Activated CD4-positive, CD25-positive, alpha-beta regulatory T cell treated with anti-CD3 and anti-CD28 coated beads, Interleukin-2, amount 50 U/mL, for 16 hours (primary cell): ENCODE results near the gene COL5A2.

Experiments
- DNase-seq: peaks from one replicate; pipeline ENCODE4 v3.0.0-alpha.2; 2020; ENCODE audit warnings: low read depth, low spot score

The COL5A2 gene

DNA sequence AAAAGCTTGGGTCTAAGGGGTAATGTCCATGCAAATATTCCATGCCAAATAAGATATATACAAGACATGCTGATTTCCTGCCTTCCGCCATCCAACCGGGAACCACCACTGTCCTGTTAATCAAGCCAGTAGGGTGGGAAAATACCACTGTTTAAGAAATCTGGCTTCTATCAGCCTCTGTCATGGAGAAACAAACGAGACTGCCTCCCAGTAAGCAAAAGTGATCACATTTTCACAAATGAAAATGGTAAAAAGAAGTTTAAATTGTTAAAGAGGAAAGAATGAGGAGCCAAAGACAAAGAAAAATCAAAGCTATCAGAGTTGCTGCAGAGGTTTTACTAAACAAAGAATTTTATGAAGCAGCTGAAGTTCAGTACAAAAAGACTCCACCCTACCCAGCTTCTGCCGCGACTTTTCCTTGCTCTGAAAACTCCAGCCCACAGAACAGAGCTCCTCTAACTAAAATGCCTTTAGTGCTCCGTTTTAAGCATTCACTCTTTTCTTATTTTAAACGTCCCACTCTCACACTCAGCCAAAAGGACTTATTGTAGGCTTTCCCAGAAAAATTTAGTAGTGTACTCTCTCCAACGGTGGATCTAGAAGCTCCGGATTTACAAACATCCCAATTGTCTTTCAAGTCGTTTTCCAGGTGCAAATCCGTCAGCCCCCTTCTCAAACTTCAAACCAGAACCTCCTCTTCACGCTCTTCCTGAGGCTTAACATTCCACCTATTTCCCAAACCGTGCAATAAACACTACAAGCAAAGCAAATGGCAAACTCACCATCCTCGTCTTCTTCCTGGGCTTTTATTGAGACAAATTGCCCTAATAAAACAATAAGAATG is 613 bp downstream of the COL5A2 start:
- DNase-seq, result no peak

GRCh38 chr2:189178054-189178453 is 1.5 kb downstream of the COL5A2 start:
- no peak for DNase-seq

GRCh38 chr2:189177251-189177840 is 2.2 kb downstream of the COL5A2 start:
- DNase-seq, result no peak

- no peak for DNase-seq
Observed at GRCh38 chr2:189176516-189176915, 3.0 kb downstream of the COL5A2 start.

DNA sequence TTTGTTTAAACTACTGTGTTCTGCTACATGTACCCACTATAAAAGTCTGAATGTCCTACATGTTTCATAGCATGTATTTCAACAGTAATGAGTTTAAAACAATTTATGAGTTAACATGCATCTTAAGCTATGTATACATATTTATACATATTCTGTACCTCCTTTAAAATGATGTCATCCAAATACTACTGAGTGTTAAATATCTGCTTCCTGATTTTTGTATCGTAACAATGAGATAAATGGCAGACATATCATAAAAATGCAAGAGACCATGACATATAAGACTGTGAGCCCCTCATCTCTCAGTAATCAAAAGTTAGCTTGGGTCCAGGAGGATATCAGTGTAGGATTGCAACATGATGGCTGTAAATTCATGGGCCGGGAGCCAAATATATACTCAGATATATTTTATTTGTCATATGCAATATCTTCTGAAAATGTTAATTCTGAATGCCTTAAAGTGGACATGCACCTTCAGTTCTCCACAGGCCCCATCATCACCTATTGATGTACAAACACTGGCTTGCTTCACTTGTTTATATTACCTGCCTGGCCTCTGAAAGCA is 3.6 kb downstream of the COL5A2 start:
- no peak for DNase-seq

- no peak for DNase-seq
Observed at GRCh38 chr2:189171956-189172609, 7.5 kb downstream of the COL5A2 start.

- DNase-seq, result no peak
Observed at GRCh38 chr2:189168856-189169499, 10.6 kb downstream of the COL5A2 start.

GRCh38 chr2:189165656-189166380 is 13.7 kb downstream of the COL5A2 start:
- DNase-seq, result no peak

GRCh38 chr2:189164746-189165145 is 14.8 kb downstream of the COL5A2 start:
- DNase-seq, result no peak

- DNase-seq, result no peak
Observed at GRCh38 chr2:189163889-189164288, 15.7 kb downstream of the COL5A2 start.

DNA sequence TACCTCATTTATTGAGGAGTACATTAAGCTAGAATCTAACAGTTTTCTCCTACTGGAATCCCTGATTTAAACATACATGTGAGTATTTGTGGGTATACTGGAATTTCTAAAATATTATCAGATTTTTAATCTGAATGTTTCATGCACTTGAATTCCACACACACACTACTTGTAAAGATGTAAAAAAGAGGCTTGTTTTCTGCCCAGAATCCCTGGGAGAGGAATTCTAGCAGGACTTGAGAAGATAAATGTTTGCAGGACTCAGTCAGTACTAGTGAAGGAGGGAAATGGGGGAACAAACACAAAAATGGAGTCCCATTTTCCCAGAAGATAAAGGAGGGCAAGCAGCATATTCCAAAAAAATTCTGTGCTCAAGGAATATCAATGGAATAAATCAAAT is 17.0 kb downstream of the COL5A2 start:
- no peak for DNase-seq

- DNase-seq, result no peak
Observed at GRCh38 chr2:189161894-189162293, 17.7 kb downstream of the COL5A2 start.

DNA sequence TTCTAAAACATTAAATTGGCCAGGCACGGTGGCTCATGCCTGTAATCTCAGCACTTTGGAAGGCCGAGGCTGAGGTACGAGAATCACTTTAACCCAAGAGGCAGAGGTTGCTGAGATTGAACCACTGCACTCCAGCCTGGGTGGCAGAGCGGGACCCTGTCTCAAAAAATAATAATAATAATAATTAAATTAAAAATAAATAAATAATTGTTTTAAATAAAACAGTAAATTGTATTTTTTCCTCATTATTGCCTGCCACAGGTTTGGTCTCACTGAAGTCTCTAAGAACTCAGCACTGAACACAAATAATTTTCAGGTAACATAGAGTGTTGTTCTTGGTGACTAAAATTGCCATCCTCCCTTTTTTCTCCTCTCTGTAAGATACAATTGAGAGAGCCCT is 19.8 kb downstream of the COL5A2 start:
- DNase-seq, result no peak

DNA sequence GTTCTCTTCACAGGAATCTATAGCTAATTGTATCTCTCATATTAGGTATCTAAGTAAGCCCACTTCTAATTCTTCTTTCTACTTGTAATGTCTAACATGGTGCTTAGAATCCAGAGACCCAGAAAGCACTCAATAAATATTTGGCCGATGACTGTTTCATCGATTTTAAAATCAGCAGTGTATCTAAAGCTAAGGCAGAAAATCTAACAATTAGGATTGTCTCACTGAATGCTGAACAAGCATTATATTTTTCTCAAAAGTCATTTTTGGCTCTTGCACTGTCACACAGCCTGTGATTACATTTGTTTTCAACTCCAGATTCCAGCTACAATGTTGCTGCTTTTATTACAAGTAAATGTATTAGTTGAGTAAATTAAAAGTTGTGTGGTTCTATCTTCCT is 20.3 kb downstream of the COL5A2 start:
- DNase-seq, result no peak

DNA sequence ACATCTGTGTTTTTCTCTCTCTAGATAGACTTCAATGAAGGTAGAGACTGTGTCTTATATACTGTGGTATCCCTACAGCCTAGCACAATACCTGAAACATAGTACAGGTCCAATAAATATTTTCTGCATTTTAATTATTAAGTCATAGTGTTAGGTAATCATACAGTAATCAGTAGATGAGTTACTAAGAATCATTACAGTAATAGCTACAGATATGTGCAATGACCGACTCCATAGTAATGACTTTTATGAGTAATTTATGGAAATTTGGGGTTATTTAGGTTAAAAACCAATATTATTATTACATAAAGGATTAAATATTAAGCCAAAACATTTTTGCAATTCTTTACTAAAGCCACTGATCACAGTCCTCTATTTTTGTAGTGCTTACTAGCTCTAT is 21.6 kb downstream of the COL5A2 start:
- DNase-seq, result no peak

DNA sequence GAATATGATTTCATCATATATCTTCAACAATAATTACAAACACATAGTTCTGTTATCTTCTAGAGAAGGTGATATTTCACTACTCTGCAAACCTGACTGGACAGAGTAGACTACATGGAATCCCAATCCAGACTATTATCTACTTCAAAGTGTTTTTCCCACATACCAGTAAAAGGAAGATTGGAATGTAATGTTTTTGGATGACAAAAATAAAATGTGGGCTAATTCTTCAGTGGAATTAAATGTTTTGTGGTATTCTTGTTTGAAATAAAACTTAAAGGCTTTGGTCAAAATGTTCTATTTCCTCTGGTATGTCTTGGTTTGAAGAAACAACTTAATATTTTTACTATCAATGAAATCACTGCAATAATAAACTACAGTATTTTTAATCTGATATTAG is 22.1 kb downstream of the COL5A2 start:
- DNase-seq, result no peak

GRCh38 chr2:189155795-189156194 is 23.8 kb downstream of the COL5A2 start:
- no peak for DNase-seq

- DNase-seq, result no peak
Observed at GRCh38 chr2:189153619-189154018, 25.9 kb downstream of the COL5A2 start.

GRCh38 chr2:189152483-189152882 is 27.1 kb downstream of the COL5A2 start:
- DNase-seq, result no peak

DNA sequence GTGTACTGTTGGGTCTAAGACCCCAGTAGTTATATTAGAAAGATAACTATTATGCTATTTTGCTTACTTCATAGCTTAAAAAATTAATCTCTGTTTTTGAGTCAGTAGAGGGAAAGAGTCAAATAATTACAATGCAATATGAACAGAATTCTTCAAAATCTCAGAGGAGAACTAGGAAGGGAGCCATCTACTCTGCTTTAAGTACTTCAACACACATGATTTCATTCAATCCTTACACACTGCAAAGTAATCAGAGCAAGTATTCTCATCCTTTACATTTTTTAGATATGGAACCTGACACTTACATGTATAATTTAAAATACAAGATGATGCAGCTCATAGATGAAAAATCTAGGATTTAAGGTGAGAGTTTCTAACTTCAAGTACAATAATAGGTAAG is 27.7 kb downstream of the COL5A2 start:
- no peak for DNase-seq

GRCh38 chr2:189150033-189150432 is 29.5 kb downstream of the COL5A2 start:
- no peak for DNase-seq
